HepG2 (cell line): ENCODE results near the gene CHL1. TPM values are rescaled to one million over a fixed set of nuclear protein-coding genes. Genes with fewer than 3 reads are reported as not detected.
A peak's percentile ranks its signal among the peaks of the same experiment; 100 is the strongest.

Source experiments
- ATAC-seq: fragments of 200-7000 bp; cut with Tn5 transposase; 3 replicates; pipeline ENCODE4 v1.9.1; 2020; ENCODE audit warnings: mild to moderate bottlenecking, moderate library complexity
- BruUV-seq: library from RNA; stranded (reverse); fragments of 400-500 nt; replicated peaks from 2 replicates; lab custom pipeline; 2021; lab: Mats Ljungman, UMichigan
- CTCF ChIA-PET: fragments of 300-600 bp; formaldehyde crosslinking; extraction: SDS; loops from one replicate; lab custom pipeline; 2021; ENCODE audit warnings: low total read pairs, inconsistent platforms, low intra/inter-chr PET ratio; lab: Yijun Ruan, JAX
- POLR2A ChIA-PET: fragments of 350-600 bp; sonication (Branson Sonifier 250); formaldehyde crosslinking; loops from one replicate; lab custom pipeline; 2020; ENCODE audit warnings: antibody characterized with exemption, inconsistent platforms; lab: Yijun Ruan, JAX
- DNase-seq: peaks from one replicate; pipeline ENCODE4 v3.0.0-alpha.2; 2015; ENCODE audit warnings: low spot score
- FAIRE-seq: peaks from 3 replicates; lab custom pipeline; 2011; peaks lifted over from hg19 to GRCh38; lab: Jason Lieb, UNC
- H2AFZ ChIP-seq: one replicate; pipeline ENCODE4 v1.6.1; 2011; ENCODE audit warnings: low read length, inconsistent platforms
- H3K27ac ChIP-seq: fragments of 300-600 bp; 3 replicates; pipeline ENCODE4 v1.8.0; 2011; ENCODE audit warnings: mixed run types, mild to moderate bottlenecking, mixed read lengths, low read length, inconsistent platforms; ENCODE audit not compliant: insufficient read depth; ENCODE audit errors: extremely low read length
- H3K27me3 ChIP-seq, 2 experiments: fragments of 200-600 bp in 1 of 2; 2 replicates in 1 of 2; 3 replicates in 1 of 2; pipeline versions ENCODE4 v1.6.0 to v1.8.0; 2011; ENCODE audit warnings: low read length in 2 of 2, mild to moderate bottlenecking in 2 of 2, moderate library complexity in 2 of 2, inconsistent platforms in 1 of 2; ENCODE audit not compliant: insufficient read depth in 2 of 2, control insufficient read depth in 1 of 2
- H3K36me3 ChIP-seq, 2 experiments: fragments of 200-600 bp in 1 of 2; replicated peaks in 1 of 2; 2 replicates in 1 of 2; 3 replicates in 1 of 2; pipeline versions ENCODE4 v1.5.1 to v1.8.0; 2011; ENCODE audit warnings: low read length in 2 of 2, inconsistent platforms in 1 of 2; ENCODE audit not compliant: insufficient read depth in 2 of 2, control insufficient read depth in 1 of 2
- H3K4me1 ChIP-seq: 2 replicates; pipeline ENCODE4 v1.5.1; 2012; ENCODE audit warnings: low read length, inconsistent platforms; ENCODE audit not compliant: insufficient read depth
- H3K4me2 ChIP-seq: 2 replicates; pipeline ENCODE4 v1.6.0; 2011; ENCODE audit warnings: low read depth, low read length, inconsistent platforms
- H3K4me3 ChIP-seq, 3 experiments: fragments of 200-600 bp in 1 of 3; sonication (generic), shearing (Covaris generic) in 1 of 3; replicated peaks in 1 of 3; 2 replicates each; pipeline ENCODE4 v1.5.1; 2011 to 2016; ENCODE audit warnings: low read length in 3 of 3, inconsistent platforms in 2 of 3, low read depth in 2 of 3, mild to moderate bottlenecking in 2 of 3, control low read depth in 1 of 3, mixed read lengths in 1 of 3; ENCODE audit not compliant: insufficient read depth in 1 of 3
- H3K79me2 ChIP-seq: one replicate; pipeline ENCODE4 v1.6.1; 2011; ENCODE audit warnings: low read length, inconsistent platforms; ENCODE audit not compliant: insufficient read depth
- H3K9ac ChIP-seq: 2 replicates; pipeline ENCODE4 v1.6.0; 2011; ENCODE audit warnings: mild to moderate bottlenecking, low read depth, low read length, inconsistent platforms; ENCODE audit not compliant: insufficient read depth
- H3K9me3 ChIP-seq: 2 replicates; pipeline ENCODE4 v1.5.1; 2012; ENCODE audit warnings: mild to moderate bottlenecking, low read length
- H4K20me1 ChIP-seq: 2 replicates; pipeline ENCODE4 v1.6.0; 2011; ENCODE audit warnings: inconsistent platforms, mild to moderate bottlenecking, low read length, moderate library complexity; ENCODE audit not compliant: insufficient read depth
- ATF7 ChIP-seq, 2 experiments: fragments of 450-650 bp in 1 of 2; sonication (generic) in 1 of 2; formaldehyde crosslinking in 1 of 2; IDR thresholded peaks; 2 replicates each; pipeline versions ENCODE4 v1.4.0 to v1.6.1; 2016 to 2020; ENCODE audit warnings: antibody characterized with exemption in 1 of 2, mild to moderate bottlenecking in 1 of 2, missing genetic modification reagents in 1 of 2
- EEA1 ChIP-seq: sonication (generic); formaldehyde crosslinking; IDR thresholded peaks from 2 replicates; pipeline ENCODE4 v1.5.1; 2020; ENCODE audit warnings: mild to moderate bottlenecking, missing genetic modification reagents, borderline replicate concordance
- GFI1 ChIP-seq: sonication (generic); formaldehyde crosslinking; IDR thresholded peaks from 2 replicates; pipeline ENCODE4 v1.5.0; 2020; ENCODE audit warnings: missing genetic modification reagents, mild to moderate bottlenecking, borderline replicate concordance
- HOXA7 ChIP-seq: sonication (generic); formaldehyde crosslinking; IDR thresholded peaks from 2 replicates; pipeline ENCODE4 v1.8.1; 2022; ENCODE audit warnings: mild to moderate bottlenecking, missing genetic modification reagents, moderate library complexity
- MAFF ChIP-seq: IDR thresholded peaks from 2 replicates; pipeline ENCODE4 v1.6.1; 2011; ENCODE audit warnings: low read depth, low read length, improper control_type of control experiment
- NAIF1 ChIP-seq: sonication (generic); formaldehyde crosslinking; IDR thresholded peaks from 2 replicates; pipeline ENCODE4 v1.5.0; 2020; ENCODE audit warnings: mild to moderate bottlenecking, missing genetic modification reagents, borderline replicate concordance
- NONO ChIP-seq, 2 experiments: fragments of 450-650 bp in 1 of 2; sonication (generic) in 1 of 2; formaldehyde crosslinking in 1 of 2; IDR thresholded peaks in 1 of 2; conservative IDR thresholded peaks in 1 of 2; 2 replicates each; pipeline versions ENCODE4 v1.6.1 to v1.8.0; 2017 to 2022; ENCODE audit warnings: mild to moderate bottlenecking in 1 of 2, missing genetic modification reagents in 1 of 2, moderate library complexity in 1 of 2
- POLR2AphosphoS5 ChIP-seq: IDR thresholded peaks from 2 replicates; pipeline ENCODE4 v1.6.1; 2012; ENCODE audit warnings: low read depth, low read length
- TBX2 ChIP-seq: sonication (generic); formaldehyde crosslinking; IDR thresholded peaks from 2 replicates; pipeline ENCODE4 v1.5.0; 2020; ENCODE audit warnings: missing genetic modification reagents, mild to moderate bottlenecking, borderline replicate concordance
- TOE1 ChIP-seq: sonication (generic); formaldehyde crosslinking; IDR thresholded peaks from 2 replicates; pipeline ENCODE4 v1.4.0; 2020; ENCODE audit warnings: mild to moderate bottlenecking, missing genetic modification reagents
- ZMAT3 ChIP-seq: sonication (generic); formaldehyde crosslinking; conservative IDR thresholded peaks from 2 replicates; pipeline ENCODE4 v1.7.0; 2021; ENCODE audit warnings: missing genetic modification reagents
- ZNF253 ChIP-seq: sonication (generic); formaldehyde crosslinking; IDR thresholded peaks from 2 replicates; pipeline ENCODE4 v1.8.0; 2022; ENCODE audit warnings: mild to moderate bottlenecking, missing genetic modification reagents, borderline replicate concordance
- ZNF577 ChIP-seq: sonication (generic); formaldehyde crosslinking; IDR thresholded peaks from 2 replicates; pipeline ENCODE4 v1.4.0; 2020; ENCODE audit warnings: mild to moderate bottlenecking, low read depth, missing genetic modification reagents, borderline replicate concordance
- WGBS: methylation state at CpG from one replicate; pipeline ENCODE4 v1.1.6; 2017; ENCODE audit warnings: low lambda C conversion rate; 5-methylcytosine and 5-hydroxymethylcytosine counted together
- in situ Hi-C: cut with HindIII; loops from 2 replicates; pipeline ENCODE4 v1.10.0; 2017; ENCODE audit warnings: low pct_unique_long_range_greater_than_20kb; ENCODE audit not compliant: extremely low pct_ligation_motif_present
- intact Hi-C: fragments of 100-400 bp; cut with micrococcal nuclease; formaldehyde crosslinking; loops from one replicate; pipeline ENCODE4 v1.10.0; 2022; ENCODE audit not compliant: unreplicated experiment
- polyA plus RNA-seq, 8 experiments: library from polyadenylated mRNA; depleted of rRNA in 3 of 8; stranded (reverse) in 7 of 8; unstranded in 1 of 8; fragments of >200 nt; fragmentation: Illumina TruSeq in 4 of 8; extraction: Trizol in 4 of 8; gene quantifications; 2 replicates each; pipeline versions ENCODE4 v1.2.1 to v1.2.3, GENCODE V29; 2011 to 2016; ENCODE audit warnings: low read depth in 4 of 8, missing spikeins in 1 of 8, mixed read lengths in 1 of 8; ENCODE audit not compliant: insufficient read depth in 1 of 8
- total RNA-seq, 5 experiments: library from RNA; depleted of rRNA; stranded (reverse); fragments of >200 nt; fragmentation: Illumina TruSeq; extraction: Trizol; gene quantifications; 2 replicates each; pipeline ENCODE4 v1.2.3, GENCODE V29; 2016; ENCODE audit warnings: low read depth in 1 of 5
- TF ChIP-seq, protein P1 (sequence below): sonication (generic); formaldehyde crosslinking; IDR thresholded peaks from 2 replicates; pipeline ENCODE4 v1.4.0; 2020; ENCODE audit warnings: missing genetic modification reagents
- TF ChIP-seq, protein P2 (sequence below): sonication (generic); formaldehyde crosslinking; IDR thresholded peaks from 2 replicates; pipeline ENCODE4 v1.4.0; 2020; ENCODE audit warnings: low read depth, mild to moderate bottlenecking, missing genetic modification reagents

The CHL1 gene
- total and polyA plus RNA-seq, 2 of the 13 experiments (the other 11 are each of a cell fraction or from before 2014, with no cell fraction given) = not detected

DNA sequence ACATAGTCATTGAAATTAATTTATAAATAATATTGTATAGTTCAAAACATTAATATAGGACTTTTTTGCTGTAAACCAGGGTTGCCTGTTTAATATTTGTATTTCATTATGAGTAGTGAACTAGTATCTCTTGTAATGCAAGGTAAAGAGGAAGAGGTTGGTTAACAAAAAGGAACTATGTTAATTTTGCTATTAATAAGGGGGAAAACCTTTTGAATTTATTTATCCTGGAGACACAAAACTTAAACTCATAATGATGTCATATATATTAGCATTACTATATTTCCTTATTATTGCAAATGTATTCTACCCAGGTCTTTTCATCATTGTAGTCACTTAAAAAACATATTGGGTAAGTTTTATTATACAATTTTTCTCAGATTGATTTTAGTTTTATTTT is 94.5 kb downstream of the CHL1 start:
- CTCF ChIA-PET = no interaction called here
- Histone ChIP-seq H3K79me2 (no peaks in the 10 kb centered on the region), H3K27ac (no peak overlapping the region), H3K4me2 (no peak overlapping the region), H3K9ac (no peak overlapping the region), H4K20me1 (no peaks in the 10 kb centered on the region), H3K4me1 (no peaks in the 10 kb centered on the region), H3K4me3 (no peak overlapping the region), H3K27me3 (no peaks in the 10 kb centered on the region), H2AFZ (no peak overlapping the region), H3K36me3 (no peaks in the 10 kb centered on the region), H3K9me3 (no peaks in the 10 kb centered on the region)
- no peak for FAIRE-seq
- ATAC-seq = no peak
- in situ Hi-C loops = no loop called here
- POLR2A ChIA-PET = no interaction called here
- DNase-seq = no peak
- no TSS peak for BruUV-seq
- TF ChIP-seq ZMAT3 (CRISPR knock-in tag) (no peak), ATF7 (IDR thresholded peaks at IDR 0.05) (peak; percentile 60), ATF7 (CRISPR knock-in tag; IDR thresholded peaks at IDR 0.05) (no peak)
- intact Hi-C loops = no loop called here

GRCh38 chr3:291646-292436 is 95.3 kb downstream of the CHL1 start:
- no peaks in the 10 kb centered on the region for H3K4me1 ChIP-seq
- POLR2A ChIA-PET = no interaction called here
- in situ Hi-C loops (no loop called here), intact Hi-C loops (no loop called here)
- H3K27ac ChIP-seq = no peak overlapping the region
- H2AFZ ChIP-seq = no peak overlapping the region
- BruUV-seq = no TSS peak
- FAIRE-seq (no peak), ATAC-seq (no peak), DNase-seq (no peak)
- CTCF ChIA-PET = no interaction called here
- H3K9ac ChIP-seq = no peak overlapping the region
- H3K79me2 ChIP-seq = no peaks in the 10 kb centered on the region
- H4K20me1 ChIP-seq = no peaks in the 10 kb centered on the region
- H3K9me3 ChIP-seq = no peaks in the 10 kb centered on the region
- 5% methylated on average over 5 of the region's 5 CpGs for WGBS
- no peak overlapping the region for H3K4me3 ChIP-seq
- no peaks in the 10 kb centered on the region for H3K27me3 ChIP-seq
- no peak overlapping the region for H3K4me2 ChIP-seq
- no peaks in the 10 kb centered on the region for H3K36me3 ChIP-seq
- TF ChIP-seq GFI1 (no peak), POLR2AphosphoS5 (no peak), HOXA7 (CRISPR knock-in tag) (no peak), TOE1 (CRISPR knock-in tag) (no peak), NAIF1 (CRISPR knock-in tag) (no peak), ZNF253 (CRISPR knock-in tag) (no peak), MAFF (0 out of 2 replicates have a peak, but pooled peaks have one; percentile 8), EEA1 (no peak), NONO (IDR thresholded peaks at IDR 0.05) (no peak), NONO (CRISPR knock-in tag; conservative IDR thresholded peaks at IDR 0.05) (no peak), TBX2 (CRISPR knock-in tag) (no peak), ZNF577 (CRISPR knock-in tag) (no peak)
- TF ChIP-seq, protein P1, sequence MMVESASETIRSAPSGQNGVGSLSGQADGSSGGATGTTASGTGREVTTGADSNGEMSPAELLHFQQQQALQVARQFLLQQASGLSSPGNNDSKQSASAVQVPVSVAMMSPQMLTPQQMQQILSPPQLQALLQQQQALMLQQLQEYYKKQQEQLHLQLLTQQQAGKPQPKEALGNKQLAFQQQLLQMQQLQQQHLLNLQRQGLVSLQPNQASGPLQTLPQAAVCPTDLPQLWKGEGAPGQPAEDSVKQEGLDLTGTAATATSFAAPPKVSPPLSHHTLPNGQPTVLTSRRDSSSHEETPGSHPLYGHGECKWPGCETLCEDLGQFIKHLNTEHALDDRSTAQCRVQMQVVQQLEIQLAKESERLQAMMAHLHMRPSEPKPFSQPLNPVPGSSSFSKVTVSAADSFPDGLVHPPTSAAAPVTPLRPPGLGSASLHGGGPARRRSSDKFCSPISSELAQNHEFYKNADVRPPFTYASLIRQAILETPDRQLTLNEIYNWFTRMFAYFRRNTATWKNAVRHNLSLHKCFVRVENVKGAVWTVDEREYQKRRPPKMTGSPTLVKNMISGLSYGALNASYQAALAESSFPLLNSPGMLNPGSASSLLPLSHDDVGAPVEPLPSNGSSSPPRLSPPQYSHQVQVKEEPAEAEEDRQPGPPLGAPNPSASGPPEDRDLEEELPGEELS (CRISPR knock-in tag) = no peak
- TF ChIP-seq, protein P2, sequence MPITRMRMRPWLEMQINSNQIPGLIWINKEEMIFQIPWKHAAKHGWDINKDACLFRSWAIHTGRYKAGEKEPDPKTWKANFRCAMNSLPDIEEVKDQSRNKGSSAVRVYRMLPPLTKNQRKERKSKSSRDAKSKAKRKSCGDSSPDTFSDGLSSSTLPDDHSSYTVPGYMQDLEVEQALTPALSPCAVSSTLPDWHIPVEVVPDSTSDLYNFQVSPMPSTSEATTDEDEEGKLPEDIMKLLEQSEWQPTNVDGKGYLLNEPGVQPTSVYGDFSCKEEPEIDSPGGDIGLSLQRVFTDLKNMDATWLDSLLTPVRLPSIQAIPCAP = no peak
